ENCODE measurements around the gene LGALS1.
A peak's percentile ranks its signal among the peaks of the same experiment; 100 is the strongest.
"Not testable (repeated sequence)": the region's sequence is repeated elsewhere in the genome, so short reads cannot be mapped to it uniquely, and the experiment has no call there.

Gene LGALS1

GRCh38 chr22:37692627-37693285 is 17.3 kb downstream of the LGALS1 start:
- DNase-seq (ENCODE audit: insufficient read length, low spot score) (no peak), FAIRE-seq (no peak)
- TF ChIP-seq CTCF (IDR thresholded peaks at IDR 0.05; ENCODE audit: insufficient read depth, missing control alignments) = no peak

GRCh38 chr22:37694131-37694530 is 18.7 kb downstream of the LGALS1 start:
- not testable (repeated sequence) for FAIRE-seq; DNase-seq (ENCODE audit: insufficient read length, low spot score)

- not testable (repeated sequence) for DNase-seq (ENCODE audit: insufficient read length, low spot score); FAIRE-seq
Measured at GRCh38 chr22:37696260-37696656, 20.8 kb downstream of the LGALS1 start.

GRCh38 chr22:37696657-37697537 is 21.5 kb downstream of the LGALS1 start, which contains the start of gene TRIOBP:
TRIOBP (plus strand) TSS chr22:37697048; CDS start chr22:37701366, 4,318 bp downstream.
- DNase-seq (ENCODE audit: insufficient read length, low spot score) (peak; percentile 64), FAIRE-seq (no peak)
- TF ChIP-seq CTCF (IDR thresholded peaks at IDR 0.05; ENCODE audit: insufficient read depth, missing control alignments) = peak; percentile 35

- DNase-seq (ENCODE audit: insufficient read length, low spot score) (no peak), FAIRE-seq (no peak)
- TF ChIP-seq CTCF (IDR thresholded peaks at IDR 0.05; ENCODE audit: insufficient read depth, missing control alignments) = no peak
Measured at GRCh38 chr22:37697538-37697835, 22.1 kb downstream of the LGALS1 start.

GRCh38 chr22:37701141-37701786 is 25.8 kb downstream of the LGALS1 start:
- FAIRE-seq (no peak), DNase-seq (ENCODE audit: insufficient read length, low spot score) (no peak)
- TF ChIP-seq CTCF (IDR thresholded peaks at IDR 0.05; ENCODE audit: insufficient read depth, missing control alignments) = no peak

GRCh38 chr22:37703906-37704305 is 28.5 kb downstream of the LGALS1 start:
- DNase-seq (ENCODE audit: insufficient read length, low spot score) = no peak
- TF ChIP-seq CTCF (IDR thresholded peaks at IDR 0.05; ENCODE audit: insufficient read depth, missing control alignments) = no peak
- FAIRE-seq = no peak

- no peak for DNase-seq (ENCODE audit: insufficient read length, low spot score)
- FAIRE-seq = no peak
- TF ChIP-seq CTCF (IDR thresholded peaks at IDR 0.05; ENCODE audit: insufficient read depth, missing control alignments) = no peak
Measured at GRCh38 chr22:37704645-37705044, 29.2 kb downstream of the LGALS1 start.

All from D721Med (cell line).